Measurements from ENCODE around the gene FBXL15. TPM values are rescaled to one million over a fixed set of nuclear protein-coding genes. Genes with fewer than 3 reads are reported as not detected.

The FBXL15 gene
- total and polyA plus RNA-seq, 2 of the 13 experiments (the other 11 are each of a cell fraction or from before 2014, with no cell fraction given) = 4.3 to 8.3 TPM

GRCh38 chr10:102462512-102463054, 41.9 kb downstream of the FBXL15 start (continued):
- no peak for TF ChIP-seq ZNF496 (CRISPR knock-in tag; IDR thresholded peaks at IDR 0.05; ENCODE audit: insufficient replicate concordance)

- Histone ChIP-seq H3K36me3 (replicated peaks in 1 of 2; ENCODE audit: control insufficient read depth in 1 of 2, insufficient read depth in 2 of 2, low read length in 2 of 2) (no peaks in the 10 kb centered on the region), H3K4me2 (ENCODE audit: low read depth, low read length) (peak overlapping the region; percentile 96), H3K4me1 (ENCODE audit: insufficient read depth, low read length) (peaks cover 49% of the 10 kb centered on the region), H2AFZ (ENCODE audit: low read length) (no peak overlapping the region), H3K4me3 (replicated peaks in 1 of 3; ENCODE audit: insufficient read depth in 1 of 3, low read depth in 2 of 3, low read length in 3 of 3) (peak overlapping the region in 2 of 3 experiments; percentile 60 to 74; a peak in 1 of 6 replicates), H3K9me3 (ENCODE audit: low read length) (no peaks in the 10 kb centered on the region), H3K27me3 (ENCODE audit: control insufficient read depth in 1 of 2, insufficient read depth in 2 of 2, low read length in 2 of 2) (no peaks in the 10 kb centered on the region), H3K27ac (ENCODE audit: extremely low read length, insufficient read depth, low read length) (peak overlapping the region; percentile 62), H3K9ac (ENCODE audit: insufficient read depth, low read depth, low read length) (no peak overlapping the region), H4K20me1 (ENCODE audit: insufficient read depth, low read length) (no peaks in the 10 kb centered on the region), H3K79me2 (ENCODE audit: insufficient read depth, low read length) (no peaks in the 10 kb centered on the region)
- no TSS peak for BruUV-seq (replicated peaks)
- POLR2A ChIA-PET = interaction anchor here (1.0 to 4.6 kb wide), 5 partner anchors 11 to 317 kb away, joined by 3 to 73 read pairs (median 3); partner anchors contain the start of genes C10orf95 and CUEDC2
- no peak for ATAC-seq
- CTCF ChIA-PET (ENCODE audit: low intra/inter-chr PET ratio, low total read pairs) = interaction anchor here (1.3 kb wide), 1 partner anchor 15 kb away, joined by 3 read pairs; no protein-coding TSS in a partner anchor
- in situ Hi-C loops (cut with HindIII; ENCODE audit: extremely low pct_ligation_motif_present, low pct_unique_long_range_greater_than_20kb) = loop anchor here (5.0 kb wide), 1 partner anchor 42 kb away; the partner anchor contains the start of gene FBXL15
- no peak for DNase-seq (ENCODE audit: low spot score)
- intact Hi-C loops (cut with micrococcal nuclease; ENCODE audit: unreplicated experiment) = loop anchor here (2.0 kb wide), 1 partner anchor 43 kb away; the partner anchor contains the start of gene FBXL15
- FAIRE-seq = peak; percentile 46
- 25% methylated on average over 10 of the region's 10 CpGs for WGBS (ENCODE audit: low lambda C conversion rate)
- TF ChIP-seq CTCF (CRISPR knock-in tag; IDR thresholded peaks at IDR 0.05) = peak; percentile 54
- TF ChIP-seq SAP130 (CRISPR knock-in tag; IDR thresholded peaks at IDR 0.05; ENCODE audit: low read depth) = peak; percentile 25; the same call in 1 of the 2 replicates
- 0 out of 2 replicates have a peak, but pooled peaks have one; percentile 29 for TF ChIP-seq RARA (CRISPR knock-in tag; IDR thresholded peaks at IDR 0.05)
- TF ChIP-seq CSRNP2 (CRISPR knock-in tag; conservative IDR thresholded peaks at IDR 0.05; ENCODE audit: low read depth) = no peak
- TF ChIP-seq RBM39 (IDR thresholded peaks at IDR 0.05; ENCODE audit: low read depth, low read length, poor library complexity, severe bottlenecking) = no peak
- TF ChIP-seq NFRKB (IDR thresholded peaks at IDR 0.05) = no peak
- TF ChIP-seq STAG1 (CRISPR knock-in tag; IDR thresholded peaks at IDR 0.05) = 0 out of 2 replicates have a peak, but pooled peaks have one; percentile 9
- TF ChIP-seq ZNF292 (CRISPR knock-in tag; IDR thresholded peaks at IDR 0.05; ENCODE audit: borderline replicate concordance, low read depth) = no peak
- TF ChIP-seq BORCS8-MEF2B (CRISPR knock-in tag; IDR thresholded peaks at IDR 0.05) = no peak
- TF ChIP-seq ATAD3A (CRISPR knock-in tag; IDR thresholded peaks at IDR 0.05) = no peak
- TF ChIP-seq SMARCE1 (IDR thresholded peaks at IDR 0.05; ENCODE audit: borderline replicate concordance) = no peak
- TF ChIP-seq ZNF253 (CRISPR knock-in tag; IDR thresholded peaks at IDR 0.05; ENCODE audit: borderline replicate concordance) = no peak
- TF ChIP-seq BCLAF1 (IDR thresholded peaks at IDR 0.05) = no peak
- 0 out of 2 replicates have a peak, but pooled peaks have one; percentile 19 for TF ChIP-seq NR2F6 (IDR thresholded peaks at IDR 0.05)
- TF ChIP-seq NR2F6 (CRISPR knock-in tag; IDR thresholded peaks at IDR 0.05) = no peak
- TF ChIP-seq GABPA (IDR thresholded peaks at IDR 0.05; ENCODE audit: low read depth, low read length) = no peak
- no peak for TF ChIP-seq GABPA (CRISPR knock-in tag; IDR thresholded peaks at IDR 0.05; ENCODE audit: low read depth)
Observed at GRCh38 chr10:102463983-102464382, 43.3 kb downstream of the FBXL15 start.

Data from HepG2 (cell line).